ENCODE measurements around the gene PLEKHA8.

- no peak for TF ChIP-seq POLR2A (IDR thresholded peaks at IDR 0.05; ENCODE audit: low read length)
- TF ChIP-seq GATA1 (IDR thresholded peaks at IDR 0.05; ENCODE audit: low read depth, low read length) = no peak
These were observed 87.6 kb downstream of the PLEKHA8 start for GRCh38 chr7:30115709-30116297.
